ENCODE measurements around the gene PLCL1. TPM values are rescaled to one million over a fixed set of nuclear protein-coding genes. Genes with fewer than 3 reads are reported as not detected.

Gene PLCL1
- total and polyA plus RNA-seq, 12 donors = 1.6 to 24.0 (median 4.9) TPM

DNA sequence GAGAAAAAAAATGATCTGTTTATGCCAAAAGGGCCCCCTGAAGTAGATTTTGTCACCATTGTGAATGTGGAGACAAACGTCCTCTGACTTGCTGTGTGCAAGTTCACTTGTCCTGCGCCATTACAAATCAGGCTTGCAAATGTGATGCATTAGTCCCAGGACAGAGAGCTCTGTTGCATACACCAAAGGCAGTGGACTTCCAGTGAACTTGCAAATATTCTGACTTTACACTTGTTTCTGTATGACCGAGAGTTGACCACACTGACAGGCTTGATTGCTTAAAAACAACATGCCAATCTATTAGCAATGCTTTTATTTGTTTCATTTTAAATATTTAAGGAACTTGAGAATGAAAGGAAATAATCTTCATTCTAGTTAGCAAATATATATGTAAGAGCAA lies 293.2 kb downstream of the PLCL1 start:
- TF ChIP-seq POLR2A (IDR thresholded peaks at IDR 0.05) = no peak
- TF ChIP-seq, protein P1, sequence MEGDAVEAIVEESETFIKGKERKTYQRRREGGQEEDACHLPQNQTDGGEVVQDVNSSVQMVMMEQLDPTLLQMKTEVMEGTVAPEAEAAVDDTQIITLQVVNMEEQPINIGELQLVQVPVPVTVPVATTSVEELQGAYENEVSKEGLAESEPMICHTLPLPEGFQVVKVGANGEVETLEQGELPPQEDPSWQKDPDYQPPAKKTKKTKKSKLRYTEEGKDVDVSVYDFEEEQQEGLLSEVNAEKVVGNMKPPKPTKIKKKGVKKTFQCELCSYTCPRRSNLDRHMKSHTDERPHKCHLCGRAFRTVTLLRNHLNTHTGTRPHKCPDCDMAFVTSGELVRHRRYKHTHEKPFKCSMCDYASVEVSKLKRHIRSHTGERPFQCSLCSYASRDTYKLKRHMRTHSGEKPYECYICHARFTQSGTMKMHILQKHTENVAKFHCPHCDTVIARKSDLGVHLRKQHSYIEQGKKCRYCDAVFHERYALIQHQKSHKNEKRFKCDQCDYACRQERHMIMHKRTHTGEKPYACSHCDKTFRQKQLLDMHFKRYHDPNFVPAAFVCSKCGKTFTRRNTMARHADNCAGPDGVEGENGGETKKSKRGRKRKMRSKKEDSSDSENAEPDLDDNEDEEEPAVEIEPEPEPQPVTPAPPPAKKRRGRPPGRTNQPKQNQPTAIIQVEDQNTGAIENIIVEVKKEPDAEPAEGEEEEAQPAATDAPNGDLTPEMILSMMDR (IDR thresholded peaks at IDR 0.05) = no peak
- Histone ChIP-seq H3K4me1 (replicated peaks in 1 of 2) (peaks cover 0 to 4% of the 10 kb centered on the region in 2 donors), H3K9me3 (replicated peaks in 1 of 3) (no peaks in the 10 kb centered on the region), H3K36me3 (replicated peaks in 1 of 2) (no peaks in the 10 kb centered on the region), H3K27ac (no peak overlapping the region), H3K4me3 (no peak overlapping the region), H3K27me3 (no peaks in the 10 kb centered on the region)
- intact Hi-C loops (cut with DNase I) = no loop called here
- WGBS, 4 donors = 83 to 89% (median 85%) methylated on average over 3 of the region's 3 CpGs
- no peak for DNase-seq

DNA sequence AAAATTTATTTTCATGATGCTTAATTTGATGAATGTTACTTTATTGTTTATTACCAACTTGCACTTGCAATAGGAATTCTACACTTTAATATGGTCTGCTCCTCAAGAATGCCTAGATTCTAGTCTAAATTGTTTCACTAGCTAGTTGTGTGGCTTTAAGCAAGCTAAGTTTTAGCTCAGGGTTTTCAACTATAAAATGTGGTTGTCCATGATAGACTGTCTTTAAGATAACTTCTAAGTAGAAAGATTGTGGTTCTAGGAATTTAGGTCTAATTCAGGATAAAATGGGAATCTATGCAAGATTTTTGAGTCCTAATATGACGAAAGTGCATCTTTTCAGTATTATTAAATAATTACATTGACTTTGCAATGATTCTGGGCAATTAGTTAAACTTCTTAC lies 294.0 kb downstream of the PLCL1 start:
- 65 to 82% (median 80%) methylated on average over 1 of the region's 1 CpG for WGBS, 4 donors
- no peaks in the 10 kb centered on the region for H3K36me3 ChIP-seq (replicated peaks in 1 of 2)
- H3K4me3 ChIP-seq = no peak overlapping the region
- no peaks in the 10 kb centered on the region for H3K9me3 ChIP-seq (replicated peaks in 1 of 3)
- H3K4me1 ChIP-seq (replicated peaks in 1 of 2) = peaks cover 0 to 4% of the 10 kb centered on the region in 2 donors
- no peak for TF ChIP-seq POLR2A (IDR thresholded peaks at IDR 0.05)
- TF ChIP-seq, protein P1 (IDR thresholded peaks at IDR 0.05) = no peak
- H3K27ac ChIP-seq = no peak overlapping the region
- intact Hi-C loops (cut with DNase I) = no loop called here
- no peaks in the 10 kb centered on the region for H3K27me3 ChIP-seq
- DNase-seq = no peak

DNA sequence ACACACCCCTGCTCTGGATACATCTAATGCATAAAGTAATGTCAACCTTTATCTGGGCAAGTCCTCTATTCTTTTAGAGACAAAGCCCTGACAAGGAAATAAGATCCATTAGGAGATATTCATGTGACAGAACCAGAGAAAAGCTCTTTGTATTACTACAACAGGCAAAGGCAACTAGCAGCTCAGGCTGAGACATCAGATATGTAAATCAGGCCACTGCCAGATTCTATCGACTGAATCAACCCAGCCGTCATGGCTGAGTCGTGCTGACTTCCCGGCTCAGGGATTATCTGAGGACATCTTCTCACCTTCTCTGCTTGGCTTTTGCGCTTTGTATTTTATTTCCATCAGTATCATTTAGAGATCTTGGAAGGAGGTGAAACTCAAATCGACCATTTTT lies 294.5 kb downstream of the PLCL1 start:
- DNase-seq = no peak

DNA sequence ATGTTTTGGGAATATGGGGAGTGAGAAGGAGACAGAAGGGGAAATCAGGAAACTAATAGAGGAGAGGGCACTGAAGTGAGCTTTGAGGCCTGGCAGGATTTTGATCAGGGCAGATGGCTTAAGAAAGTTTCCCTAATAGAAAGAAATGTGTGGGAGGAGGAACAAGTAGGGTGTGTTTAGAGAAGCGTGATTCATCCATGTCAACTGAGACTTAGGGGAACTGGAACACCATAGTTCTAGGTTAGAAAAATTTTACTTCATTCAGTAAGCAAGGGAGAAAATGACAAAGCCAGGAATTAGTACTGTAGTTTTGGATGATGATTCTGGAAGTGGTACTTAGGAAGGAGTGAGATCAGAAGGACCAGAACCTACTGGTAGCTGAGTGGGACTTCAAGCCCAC lies 296.0 kb downstream of the PLCL1 start:
- intact Hi-C loops (cut with DNase I) = no loop called here
- no peak for DNase-seq
- no peaks in the 10 kb centered on the region for H3K27me3 ChIP-seq
- H3K4me3 ChIP-seq = no peak overlapping the region
- peaks cover 0 to 4% of the 10 kb centered on the region in 2 donors for H3K4me1 ChIP-seq (replicated peaks in 1 of 2)
- WGBS, 4 donors = 69 to 81% (median 70%) methylated on average over 1 of the region's 1 CpG
- no peaks in the 10 kb centered on the region for H3K9me3 ChIP-seq (replicated peaks in 1 of 3)
- H3K27ac ChIP-seq = no peak overlapping the region
- H3K36me3 ChIP-seq (replicated peaks in 1 of 2) = no peaks in the 10 kb centered on the region
- TF ChIP-seq, protein P1 (IDR thresholded peaks at IDR 0.05) = no peak
- TF ChIP-seq POLR2A (IDR thresholded peaks at IDR 0.05) = no peak

More for the DNA sequence above, 294.5 kb downstream of the PLCL1 start:
- WGBS, 4 donors = 58 to 79% (median 71%) methylated on average over 6 of the region's 6 CpGs
- no peak for TF ChIP-seq POLR2A (IDR thresholded peaks at IDR 0.05)
- TF ChIP-seq, protein P1 (IDR thresholded peaks at IDR 0.05) = no peak
- Histone ChIP-seq H3K4me1 (replicated peaks in 1 of 2) (peaks cover 0 to 4% of the 10 kb centered on the region in 2 donors), H3K27ac (no peak overlapping the region), H3K27me3 (no peaks in the 10 kb centered on the region), H3K4me3 (no peak overlapping the region), H3K36me3 (replicated peaks in 1 of 2) (no peaks in the 10 kb centered on the region), H3K9me3 (replicated peaks in 1 of 3) (no peaks in the 10 kb centered on the region)
- intact Hi-C loops (cut with DNase I) = no loop called here

Data from adrenal gland (tissue), 12 donors.